ENCODE results near the gene CTSA.

DNA sequence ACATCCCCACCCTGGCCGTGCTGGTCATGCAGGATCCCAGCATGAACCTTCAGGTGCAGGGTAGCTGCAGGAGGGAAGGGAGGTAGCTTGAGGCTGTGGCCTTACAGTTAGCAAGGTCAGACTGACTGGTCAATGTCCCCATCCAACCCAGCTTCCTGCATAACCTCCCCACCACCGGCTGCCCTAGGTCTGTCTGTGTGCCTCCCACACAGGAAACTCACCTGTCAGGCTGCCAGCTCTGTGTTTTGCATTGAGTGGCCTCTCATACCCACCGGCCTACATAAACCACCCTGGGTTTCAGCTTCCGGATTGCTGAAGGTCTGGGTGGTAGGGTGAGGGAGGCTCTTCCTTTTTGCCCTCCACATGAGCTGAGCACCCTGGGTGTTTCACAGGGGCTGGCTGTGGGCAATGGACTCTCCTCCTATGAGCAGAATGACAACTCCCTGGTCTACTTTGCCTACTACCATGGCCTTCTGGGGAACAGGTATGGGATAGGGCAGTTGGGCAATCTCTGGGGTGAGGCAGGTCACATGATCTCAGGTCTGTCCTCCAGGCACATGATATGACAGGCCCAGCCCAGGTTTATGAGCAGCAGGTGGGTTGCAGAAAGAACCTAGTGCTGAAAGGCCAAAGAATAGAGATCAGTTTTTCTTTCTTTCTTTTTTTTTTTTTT, 1.8 kb downstream of the CTSA start:
- TF ChIP-seq, protein P1, sequence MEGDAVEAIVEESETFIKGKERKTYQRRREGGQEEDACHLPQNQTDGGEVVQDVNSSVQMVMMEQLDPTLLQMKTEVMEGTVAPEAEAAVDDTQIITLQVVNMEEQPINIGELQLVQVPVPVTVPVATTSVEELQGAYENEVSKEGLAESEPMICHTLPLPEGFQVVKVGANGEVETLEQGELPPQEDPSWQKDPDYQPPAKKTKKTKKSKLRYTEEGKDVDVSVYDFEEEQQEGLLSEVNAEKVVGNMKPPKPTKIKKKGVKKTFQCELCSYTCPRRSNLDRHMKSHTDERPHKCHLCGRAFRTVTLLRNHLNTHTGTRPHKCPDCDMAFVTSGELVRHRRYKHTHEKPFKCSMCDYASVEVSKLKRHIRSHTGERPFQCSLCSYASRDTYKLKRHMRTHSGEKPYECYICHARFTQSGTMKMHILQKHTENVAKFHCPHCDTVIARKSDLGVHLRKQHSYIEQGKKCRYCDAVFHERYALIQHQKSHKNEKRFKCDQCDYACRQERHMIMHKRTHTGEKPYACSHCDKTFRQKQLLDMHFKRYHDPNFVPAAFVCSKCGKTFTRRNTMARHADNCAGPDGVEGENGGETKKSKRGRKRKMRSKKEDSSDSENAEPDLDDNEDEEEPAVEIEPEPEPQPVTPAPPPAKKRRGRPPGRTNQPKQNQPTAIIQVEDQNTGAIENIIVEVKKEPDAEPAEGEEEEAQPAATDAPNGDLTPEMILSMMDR (conservative IDR thresholded peaks at IDR 0.05): no peak
- TF ChIP-seq ZFX (IDR thresholded peaks at IDR 0.05): no peak

Measured in C4-2B (cell line).